D721Med (cell line): ENCODE measurements around the gene TUBA4B.
A peak's percentile ranks its signal among the peaks of the same experiment; 100 is the strongest.
"Not testable (repeated sequence)": the region's sequence is repeated elsewhere in the genome, so short reads cannot be mapped to it uniquely, and the experiment has no call there.

Experiments
- DNase-seq: peaks from one replicate; pipeline ENCODE4 v3.0.0; 2011; ENCODE audit warnings: low spot score; ENCODE audit not compliant: insufficient read length
- FAIRE-seq: peaks from 2 replicates; lab custom pipeline; 2011; peaks lifted over from hg19 to GRCh38; lab: Jason Lieb, UNC
- CTCF ChIP-seq: IDR thresholded peaks from 2 replicates; pipeline ENCODE4 v1.5.1; 2012; ENCODE audit warnings: mild to moderate bottlenecking, control low read depth; ENCODE audit not compliant: insufficient read depth; ENCODE audit errors: missing control alignments

The TUBA4B gene

GRCh38 chr2:219251656-219252055 is 1.4 kb upstream of the TUBA4B start:
- TF ChIP-seq CTCF = no peak
- FAIRE-seq = no peak
- no peak for DNase-seq

- DNase-seq (no peak), FAIRE-seq (no peak)
- no peak for TF ChIP-seq CTCF
Measured at GRCh38 chr2:219252084-219252483, 959 bp upstream of the TUBA4B start.

- FAIRE-seq (no peak), DNase-seq (no peak)
- TF ChIP-seq CTCF = no peak
Measured at GRCh38 chr2:219252570-219252899, 508 bp upstream of the TUBA4B start.

GRCh38 chr2:219253753-219254589 is 928 bp downstream of the TUBA4B start, which contains the start of gene TUBA4A:
TSS of gene TUBA4A (minus strand) at chr2:219253918. CDS start at chr2:219253858, 60 bp downstream.
- no peak for TF ChIP-seq CTCF
- FAIRE-seq = no peak
- peak; percentile 93 for DNase-seq

GRCh38 chr2:219254590-219255201 is 1.7 kb downstream of the TUBA4B start:
- DNase-seq = no peak
- FAIRE-seq = no peak
- no peak for TF ChIP-seq CTCF

- FAIRE-seq, DNase-seq: not testable (repeated sequence)
Measured at GRCh38 chr2:219258942-219259341, 5.9 kb downstream of the TUBA4B start.

GRCh38 chr2:219261024-219261855 is 8.2 kb downstream of the TUBA4B start:
- DNase-seq = no peak
- no peak for FAIRE-seq
- TF ChIP-seq CTCF = no peak
